GM11168 (cell line): ENCODE data around the gene GPR142.
"Not testable (repeated sequence)": the region's sequence is repeated elsewhere in the genome, so short reads cannot be mapped to it uniquely, and the experiment has no call there.

Experiments
- in situ Hi-C: fragments of 300-500 bp; cut with MboI; formaldehyde crosslinking; loops from one replicate; pipeline ENCODE4 v1.12.0; 2022; ENCODE audit warnings: low sequenced_read_pairs; ENCODE audit not compliant: unreplicated experiment

GPR142 gene

DNA sequence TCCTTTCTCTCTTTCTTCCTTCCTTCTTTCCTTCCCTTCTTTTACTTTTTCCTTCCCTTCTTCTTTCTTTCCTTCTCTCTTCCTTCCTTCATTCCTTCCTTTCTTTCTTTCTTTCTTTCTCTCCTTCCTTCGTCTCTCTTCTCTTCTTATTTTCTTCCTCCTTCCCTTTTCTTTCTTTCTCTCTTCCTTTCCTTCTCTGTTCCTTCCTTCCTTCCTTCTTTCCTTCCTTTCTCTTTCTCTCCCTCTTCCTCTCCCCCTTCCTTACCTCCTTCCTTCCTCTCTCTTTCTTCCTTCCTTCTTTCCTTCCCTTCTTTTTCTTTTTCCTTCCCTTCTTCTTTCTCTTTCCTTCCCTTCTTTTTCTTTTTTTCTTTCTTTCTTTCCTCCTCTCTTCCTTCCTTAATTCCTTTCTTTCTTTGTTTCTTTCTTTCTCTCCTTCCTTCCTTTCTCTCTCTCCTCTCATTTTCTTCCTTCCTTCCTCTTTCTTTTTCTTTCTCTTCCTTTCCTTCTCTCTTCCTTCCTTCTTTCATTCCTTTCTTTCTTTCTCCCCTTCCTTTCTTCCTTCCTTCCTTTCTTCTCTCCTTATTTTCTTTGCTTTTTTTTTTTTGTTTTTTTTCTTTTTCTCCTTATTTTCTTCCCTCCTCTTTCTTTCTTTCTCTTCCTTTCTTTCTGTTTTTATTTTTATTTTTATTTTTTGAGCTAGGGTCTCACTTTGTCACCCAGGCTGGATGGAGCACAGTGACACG is 22.8 kb downstream of the GPR142 start:
- in situ Hi-C loops, result no loop called here

DNA sequence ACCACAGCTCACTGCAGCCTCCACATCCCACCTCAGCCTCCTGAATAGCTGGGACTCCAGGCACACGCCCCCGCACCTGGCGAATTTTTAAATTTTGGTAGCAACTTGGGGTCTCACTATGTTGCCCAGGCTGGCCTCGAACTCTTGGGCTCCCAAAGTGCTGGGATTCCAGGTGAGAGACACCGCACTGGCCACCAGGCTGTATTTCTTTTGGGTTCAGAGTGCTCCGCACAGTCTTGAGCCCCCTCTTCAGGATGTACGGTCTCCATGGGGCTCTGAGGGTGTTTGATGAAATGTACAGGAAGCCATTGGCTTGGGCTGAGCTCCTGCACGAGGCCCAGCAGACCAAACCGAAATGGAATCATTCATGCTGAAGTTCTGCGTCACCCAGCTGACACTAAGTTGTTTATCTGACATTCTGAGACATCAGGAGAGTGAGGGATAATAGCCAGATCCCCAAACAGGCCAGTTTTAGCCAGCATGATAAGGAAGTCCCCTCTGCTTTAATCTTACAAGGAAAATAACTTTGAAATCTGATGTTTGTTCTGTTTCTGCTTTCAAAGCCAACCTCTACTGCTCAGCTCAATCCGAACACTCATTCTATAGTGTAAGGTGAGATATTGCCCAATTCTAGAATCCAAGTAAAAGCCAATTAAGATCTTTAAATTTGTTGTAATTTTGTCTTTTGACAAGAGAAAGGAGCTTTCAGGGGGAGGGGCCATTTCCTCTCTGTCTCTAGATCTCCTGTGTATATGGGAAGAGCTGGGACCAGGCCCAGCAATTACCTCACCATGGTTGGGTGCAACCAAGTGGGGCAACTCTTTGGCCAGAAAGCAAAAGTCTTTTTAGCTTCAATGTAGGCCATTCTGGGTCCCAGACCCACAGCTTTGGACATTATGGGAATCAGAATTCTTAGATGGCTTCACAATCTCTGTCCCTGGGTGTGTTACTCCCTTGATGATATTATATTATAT is 23.7 kb downstream of the GPR142 start:
- in situ Hi-C loops, result no loop called here

DNA sequence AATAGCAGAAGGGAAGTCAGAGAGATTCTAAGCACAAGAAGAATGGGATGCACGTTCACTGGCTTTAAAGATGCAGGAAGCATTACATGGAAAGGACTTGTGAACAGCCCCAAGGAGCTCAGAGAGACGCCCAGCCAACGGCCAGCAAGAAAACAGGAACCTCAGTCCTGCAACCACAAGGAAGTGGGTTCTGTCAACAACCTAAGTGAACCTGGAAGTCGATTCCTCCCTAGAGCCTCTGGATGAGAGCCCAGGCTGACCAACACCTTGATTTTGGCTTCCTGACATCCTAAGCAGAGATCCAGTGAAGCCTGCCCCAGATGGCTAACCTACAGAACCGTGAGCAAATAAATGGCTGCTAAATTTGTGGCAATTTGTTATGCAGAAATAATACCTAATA is 24.5 kb downstream of the GPR142 start:
- in situ Hi-C loops, result no loop called here

DNA sequence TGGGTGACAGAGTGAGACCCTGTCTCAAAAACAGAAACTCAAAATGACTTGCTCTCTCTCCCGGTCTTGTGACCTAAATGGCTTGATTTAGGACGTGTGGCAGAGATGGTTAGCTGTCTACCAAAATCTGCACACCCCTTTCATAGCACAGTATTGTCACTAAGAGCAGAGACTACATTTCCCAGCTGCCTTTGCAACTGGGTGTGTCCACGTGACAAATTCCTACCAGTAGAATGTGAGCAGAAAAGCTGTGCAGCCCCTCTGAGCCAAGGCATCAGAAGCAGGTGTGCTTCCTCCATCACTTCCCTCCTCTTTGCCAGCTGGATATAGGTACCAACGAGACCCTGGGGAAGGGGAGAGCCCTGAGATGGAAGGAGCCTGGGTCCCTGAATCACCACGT is 25.5 kb downstream of the GPR142 start:
- in situ Hi-C loops, result no loop called here

DNA sequence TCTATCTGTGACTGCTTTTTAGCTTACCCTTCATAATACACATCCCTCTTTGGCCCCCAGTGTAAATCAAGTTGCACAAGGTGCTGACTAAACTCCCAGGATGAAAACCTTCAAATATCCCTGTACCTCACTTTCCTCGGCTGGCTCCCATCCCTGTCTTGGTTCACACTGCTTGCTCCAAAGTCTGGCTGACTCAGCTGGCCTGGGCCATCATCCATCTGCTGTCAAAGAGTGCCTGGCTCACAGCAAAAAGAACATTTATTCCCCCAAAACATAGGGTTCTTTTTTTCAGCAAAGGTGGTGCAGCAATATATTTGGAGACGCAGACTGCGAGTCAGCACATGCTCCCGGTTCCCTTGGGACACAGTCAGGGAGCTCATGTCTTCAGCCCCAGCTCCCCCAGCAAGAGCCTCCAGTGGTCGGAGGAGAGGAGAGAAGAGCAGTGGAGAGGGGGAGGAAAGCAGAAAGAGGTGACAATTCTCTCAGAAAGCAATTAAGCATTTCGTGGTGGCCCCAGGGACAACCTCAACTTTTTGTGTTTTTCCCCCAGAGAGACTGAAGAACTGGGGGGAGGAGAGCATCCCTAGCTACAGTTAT is 26.1 kb downstream of the GPR142 start:
- in situ Hi-C loops, result no loop called here

DNA sequence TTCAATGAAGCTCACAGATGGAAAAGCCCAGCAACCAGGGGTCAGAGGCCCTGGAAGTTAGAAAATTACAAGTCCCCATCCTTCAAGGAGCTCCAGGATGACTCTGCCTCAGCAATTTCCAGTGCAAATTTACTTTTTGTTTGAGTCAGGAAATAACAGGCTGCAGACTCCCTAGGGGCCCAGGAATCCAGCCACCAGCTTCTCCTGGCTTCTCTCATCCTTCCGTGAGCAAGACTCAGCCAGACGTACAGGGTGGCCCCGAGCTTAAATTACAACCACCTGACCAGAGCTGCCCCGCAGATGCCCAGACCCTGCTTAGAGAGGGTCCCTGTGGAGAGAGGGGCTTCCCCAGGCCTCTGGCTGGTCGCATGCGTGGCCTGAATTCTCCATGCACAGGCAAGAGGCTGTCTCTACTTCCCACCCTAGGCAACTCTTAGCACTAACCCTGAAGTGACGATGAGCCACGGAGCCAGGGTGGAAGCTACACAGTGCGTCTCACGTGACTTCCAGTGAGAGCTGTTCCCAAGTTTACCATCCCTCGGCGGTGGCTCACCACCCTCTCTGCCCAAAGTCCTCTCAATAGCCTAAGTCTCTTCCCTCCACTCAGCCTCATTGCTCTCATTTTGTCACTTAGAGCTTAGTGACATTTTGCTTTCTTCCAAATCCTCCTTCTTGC is 27.1 kb downstream of the GPR142 start:
- in situ Hi-C loops, result no loop called here

DNA sequence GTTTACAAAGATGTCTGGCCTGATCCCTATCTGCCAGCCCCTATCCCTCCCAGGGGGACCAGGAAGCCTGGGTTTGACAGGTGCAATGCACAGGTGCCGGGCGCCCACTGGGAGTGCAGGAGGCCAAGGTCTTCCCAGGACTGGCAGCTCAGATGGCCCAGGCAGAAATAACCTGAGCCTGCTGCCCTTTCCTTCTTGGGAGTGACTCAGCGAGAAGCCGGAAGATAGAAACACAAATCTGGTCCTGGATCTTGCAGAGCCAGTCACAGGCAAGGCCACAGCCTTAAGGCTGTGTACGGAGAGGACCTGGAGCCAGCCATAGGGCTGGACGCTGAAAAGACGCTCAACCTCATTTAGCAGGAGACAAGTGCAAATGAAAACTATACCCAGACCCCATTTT is 27.7 kb downstream of the GPR142 start:
- in situ Hi-C loops, result no loop called here

DNA sequence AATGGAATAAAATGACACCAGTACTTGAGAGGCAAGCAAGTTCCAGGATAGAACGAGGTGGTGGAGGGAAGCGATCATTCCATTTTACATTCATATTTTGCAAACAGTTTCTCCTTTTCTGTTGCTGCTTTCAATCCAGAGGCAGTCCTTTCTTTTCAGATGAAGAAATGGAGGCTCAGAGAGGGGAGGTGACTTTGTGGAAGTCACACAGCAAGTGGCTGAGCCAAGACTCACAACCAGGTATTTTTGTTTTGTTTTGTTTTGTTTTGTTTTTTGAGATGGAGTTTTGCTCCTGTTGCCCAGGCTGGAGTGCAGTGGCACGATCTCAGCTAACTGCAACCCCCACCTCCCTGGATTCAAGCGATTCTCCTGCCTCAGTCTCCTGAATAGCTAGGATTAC is 29.3 kb downstream of the GPR142 start:
- in situ Hi-C loops, result no loop called here

DNA sequence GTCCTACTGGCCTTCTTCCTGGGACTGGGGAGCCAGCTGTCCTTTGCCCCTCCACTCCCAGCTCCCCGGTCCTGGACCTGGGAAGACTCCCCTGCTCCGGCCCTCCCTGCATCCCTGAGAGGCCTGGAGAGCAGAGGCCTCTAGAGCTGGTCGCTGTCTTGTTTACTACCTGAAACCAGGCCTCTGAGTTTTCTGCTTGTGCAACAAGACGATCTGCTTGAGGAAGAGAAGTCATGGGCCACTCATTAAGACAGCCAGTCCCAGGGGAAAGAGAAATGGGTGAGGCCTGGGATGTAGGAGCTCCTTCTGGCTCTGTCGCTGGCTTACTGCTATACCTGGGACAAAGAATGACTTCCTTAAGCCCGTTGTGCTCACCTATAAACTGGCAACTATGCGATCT is 34.7 kb downstream of the GPR142 start:
- in situ Hi-C loops, result no loop called here

DNA sequence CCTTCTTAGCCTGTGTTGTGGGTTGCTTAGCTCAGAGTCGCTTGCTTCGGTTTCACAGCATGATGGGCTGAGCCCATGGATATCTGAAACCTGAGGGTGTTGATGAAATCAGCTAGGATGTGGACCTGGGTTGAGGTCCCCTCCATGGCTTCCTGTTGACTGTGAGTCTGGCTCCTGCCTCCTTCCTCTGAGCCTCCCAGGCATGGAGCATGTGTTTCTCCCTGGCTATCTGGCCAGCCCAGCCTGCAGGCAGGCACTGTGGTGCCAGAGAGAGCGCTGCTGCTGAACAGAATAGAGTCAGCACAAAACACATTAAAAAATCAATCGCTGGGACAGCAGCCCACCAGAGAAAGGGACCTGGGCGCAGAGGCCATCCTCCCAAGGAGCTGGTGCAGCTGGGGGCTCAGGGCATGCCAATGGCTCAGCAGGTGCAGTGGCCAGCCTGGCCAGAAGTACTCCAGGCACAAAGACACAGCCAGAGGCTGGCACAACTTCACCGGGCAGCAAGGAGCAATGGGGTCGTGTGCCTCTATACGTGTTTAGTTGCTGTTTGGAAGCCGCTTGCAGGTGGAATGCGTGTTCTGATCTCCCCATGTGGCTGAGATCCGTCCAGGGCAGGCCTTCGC is 36.3 kb downstream of the GPR142 start:
- in situ Hi-C loops, result no loop called here

DNA sequence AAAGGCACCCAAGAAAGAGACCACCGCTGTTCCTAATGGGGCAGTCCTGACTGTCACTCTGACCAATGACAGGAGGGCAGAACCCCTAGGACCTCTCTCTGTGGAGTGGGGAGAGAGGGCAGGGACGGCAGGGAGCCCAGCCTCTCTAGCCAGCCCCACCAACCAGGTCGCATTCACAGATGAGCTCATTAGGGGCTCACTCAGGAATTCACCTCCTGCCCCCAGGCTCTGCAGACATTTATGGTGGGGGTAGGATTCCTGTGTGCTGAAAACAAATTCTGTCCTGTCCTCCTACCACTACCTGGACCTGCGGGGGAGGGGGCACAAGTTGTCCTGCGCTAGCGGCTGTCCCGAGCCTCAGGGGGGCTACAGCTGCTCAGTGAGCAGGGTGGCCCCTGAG is 36.9 kb downstream of the GPR142 start:
- in situ Hi-C loops, result no loop called here

DNA sequence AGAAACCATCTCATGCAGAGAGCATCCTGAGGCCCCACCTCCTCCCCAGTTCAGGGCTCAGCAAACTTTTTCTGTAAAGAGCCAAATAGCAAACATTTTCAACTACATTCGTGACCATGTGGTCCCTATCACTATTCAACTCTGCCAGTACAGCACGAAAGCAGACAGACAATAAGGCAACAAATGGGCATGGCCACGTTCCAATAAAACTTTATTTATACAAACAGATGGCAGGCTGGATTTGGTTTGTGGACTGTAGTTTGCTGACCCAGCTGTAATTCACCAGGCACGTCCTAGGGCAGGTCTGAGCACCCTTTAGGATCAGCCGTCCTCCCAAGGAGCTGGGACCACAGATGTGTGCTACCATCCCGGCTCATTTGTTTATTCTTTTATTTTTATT is 37.5 kb downstream of the GPR142 start:
- in situ Hi-C loops, result no loop called here

DNA sequence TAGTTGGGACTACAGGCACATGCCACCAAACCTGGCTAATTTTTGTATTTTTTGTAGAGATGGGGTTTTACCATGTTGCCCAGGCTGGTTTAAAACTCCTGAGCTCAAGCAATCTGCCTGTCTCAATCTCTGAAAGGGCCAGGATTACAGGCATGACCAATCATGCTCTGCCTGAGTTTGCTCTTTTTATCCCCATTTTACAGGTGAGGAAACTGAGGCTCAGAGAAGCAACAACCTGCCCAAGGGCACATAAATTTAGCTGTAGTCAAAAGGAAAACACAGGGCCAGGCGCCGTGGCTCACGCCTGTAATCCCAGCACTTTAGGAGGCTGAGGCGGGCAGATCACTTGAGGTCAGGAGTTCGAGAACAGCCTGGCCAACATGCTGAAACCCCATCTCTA is 38.0 kb downstream of the GPR142 start:
- in situ Hi-C loops, result not testable (repeated sequence)

DNA sequence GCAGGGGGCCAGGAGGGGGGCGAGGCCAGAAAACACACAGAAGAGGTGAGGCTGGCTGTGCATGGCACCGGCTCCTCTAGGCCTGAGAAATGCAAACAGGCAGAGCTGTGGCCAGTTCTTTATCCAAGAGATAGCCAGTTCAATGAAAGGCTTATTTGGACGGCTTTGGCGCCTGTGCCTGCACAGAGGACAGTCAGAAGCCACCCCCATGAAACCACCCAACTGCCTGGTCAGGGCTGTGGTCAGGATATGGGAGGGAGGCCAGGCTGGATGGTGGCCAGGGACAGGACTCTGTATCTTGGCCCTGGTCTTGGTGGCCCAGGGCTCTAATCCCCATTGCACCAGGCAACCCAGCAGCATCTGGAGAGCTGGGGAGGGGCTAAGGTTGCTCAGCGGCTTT is 40.1 kb downstream of the GPR142 start:
- in situ Hi-C loops, result no loop called here

DNA sequence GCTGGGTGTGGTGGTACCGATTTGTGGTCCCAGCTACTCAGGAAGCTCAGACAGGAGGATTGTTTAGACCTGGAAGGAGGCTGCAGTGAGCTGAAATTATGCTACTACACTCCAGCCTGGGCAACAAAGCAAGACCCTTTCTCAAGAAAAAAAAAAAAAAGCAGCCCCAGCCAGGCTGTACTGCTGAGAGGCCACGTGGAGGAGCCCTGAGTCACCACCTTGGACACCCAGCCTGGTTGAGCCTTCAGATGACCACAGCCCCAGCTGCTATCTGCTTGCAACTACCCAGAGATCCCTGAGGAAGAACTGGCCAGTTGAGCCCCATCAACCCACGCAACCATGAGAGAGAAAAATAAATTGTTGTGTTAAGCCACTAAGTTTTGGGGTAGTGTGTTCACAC is 41.0 kb downstream of the GPR142 start:
- in situ Hi-C loops, result no loop called here

DNA sequence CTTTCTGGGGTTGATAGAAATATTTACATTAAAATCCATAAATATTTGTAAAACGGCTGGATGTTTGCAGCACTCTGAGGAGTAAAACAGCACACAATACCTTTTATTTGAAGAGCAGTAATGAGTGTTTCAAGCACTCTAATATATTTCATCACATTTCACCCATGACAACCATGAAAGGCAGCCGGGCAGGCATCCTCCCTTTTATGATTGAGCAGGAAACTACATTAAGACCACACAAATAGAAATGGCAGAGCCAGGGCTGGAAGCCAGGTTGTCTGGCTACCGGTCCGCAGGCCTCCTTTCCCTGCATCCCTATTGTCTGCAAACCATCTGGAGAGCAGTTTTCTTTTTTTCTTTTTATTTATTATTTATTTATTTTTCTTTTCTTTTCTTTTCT is 41.5 kb downstream of the GPR142 start:
- in situ Hi-C loops, result no loop called here

DNA sequence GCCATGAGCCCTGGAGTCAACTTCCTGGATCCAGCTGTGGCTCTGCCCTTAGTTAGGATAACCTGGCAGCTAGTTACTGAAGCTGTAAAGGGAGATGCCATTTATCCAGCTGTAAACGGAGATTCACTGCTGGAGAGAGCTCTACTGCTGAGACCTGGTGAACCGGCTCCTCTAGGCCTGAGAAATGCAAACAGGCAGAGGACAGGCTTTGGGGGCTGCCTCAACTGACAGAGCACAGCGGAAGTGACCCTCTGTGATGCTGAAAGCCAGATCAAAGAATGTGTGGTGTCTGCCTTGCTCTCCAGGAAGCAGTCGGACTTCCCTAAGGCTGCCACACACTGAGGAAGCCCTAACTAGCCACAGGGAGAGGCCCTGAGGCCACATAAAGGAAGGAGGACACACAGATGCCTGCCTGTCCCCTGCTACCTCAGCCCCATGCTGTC is 42.7 kb downstream of the GPR142 start:
- in situ Hi-C loops, result no loop called here

DNA sequence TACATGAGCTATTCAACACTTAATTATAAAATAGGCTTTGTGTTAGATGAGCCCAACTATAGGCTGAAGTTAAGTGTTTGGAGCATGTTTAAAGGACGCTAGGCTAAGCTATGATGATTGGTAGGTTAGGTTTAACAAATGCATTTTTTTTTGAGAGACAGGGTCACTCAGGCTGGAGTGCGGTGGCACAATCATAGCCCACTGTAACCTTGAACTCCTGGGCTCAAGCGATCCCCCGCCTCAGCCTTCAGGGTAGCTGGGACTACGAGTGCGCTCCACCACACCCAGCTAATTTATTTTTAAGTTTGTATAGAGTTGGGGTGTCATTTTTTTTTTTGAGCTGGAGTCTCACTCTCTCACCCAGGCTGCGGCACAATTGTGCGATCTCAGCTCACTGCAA is 45.3 kb downstream of the GPR142 start:
- in situ Hi-C loops, result no loop called here

DNA sequence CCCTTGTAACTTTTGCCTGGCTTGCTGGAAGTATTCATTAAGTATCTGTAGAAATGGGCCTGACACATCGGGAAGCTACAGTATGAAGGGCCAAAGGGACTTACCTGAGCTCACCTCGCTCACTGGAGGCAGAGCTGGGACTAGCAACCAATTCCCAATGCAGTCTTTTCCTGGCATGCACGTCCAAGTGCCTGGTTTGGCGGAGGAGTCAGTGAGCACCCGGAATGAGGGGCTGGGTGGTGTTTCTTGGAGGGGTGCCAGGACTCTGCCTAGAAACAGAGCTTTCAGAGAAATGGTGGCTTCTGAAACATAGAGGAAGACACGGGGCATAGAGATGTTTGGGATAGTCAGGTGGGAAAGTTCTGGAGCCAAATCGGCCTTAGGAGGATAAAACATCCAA is 46.2 kb downstream of the GPR142 start:
- in situ Hi-C loops, result no loop called here

DNA sequence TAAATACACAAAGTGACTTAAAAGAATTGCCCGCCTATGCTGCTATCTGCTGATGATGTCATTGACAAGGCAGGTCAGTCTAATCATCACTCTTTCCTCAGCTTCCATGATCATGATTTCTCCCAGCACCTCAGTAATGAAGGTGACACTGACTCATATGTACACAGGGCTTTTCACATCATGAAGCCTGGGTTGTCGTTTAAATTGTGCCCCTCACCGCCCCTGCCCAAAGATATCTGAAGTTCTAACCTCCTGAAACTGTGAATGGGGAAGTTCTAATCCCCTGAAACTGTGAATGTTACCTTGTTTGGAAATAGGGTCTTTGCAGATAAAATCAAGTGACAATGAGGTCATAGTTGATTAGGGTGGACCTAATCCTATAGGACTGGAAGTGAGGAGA is 47.2 kb downstream of the GPR142 start:
- in situ Hi-C loops, result no loop called here
